ENCODE results near the gene C19orf25.

DNA sequence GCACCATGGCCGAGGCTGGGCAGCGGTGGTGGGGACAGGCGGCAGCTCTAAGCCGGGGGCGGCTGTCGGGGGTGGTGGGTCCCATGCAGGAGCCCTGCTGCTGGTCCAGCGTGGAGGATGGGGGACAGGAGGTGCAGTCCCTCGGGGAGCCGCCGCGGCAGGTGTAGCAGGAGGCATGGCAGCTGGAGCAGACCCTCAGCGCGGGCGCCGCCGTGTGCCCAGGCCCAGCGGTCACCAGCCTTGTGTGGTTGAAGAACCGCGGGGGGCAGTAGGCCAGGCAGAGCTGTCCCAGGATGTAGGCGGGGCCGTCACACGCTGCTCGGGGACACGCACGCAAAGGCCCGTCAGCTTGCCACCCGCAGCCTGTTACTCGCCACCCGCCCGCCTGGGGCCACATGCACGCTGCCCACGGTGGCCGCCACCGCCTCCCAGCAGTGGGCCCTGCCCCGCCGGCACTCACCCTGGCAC lies 2.9 kb upstream of the C19orf25 start:
- TF ChIP-seq, protein P1, sequence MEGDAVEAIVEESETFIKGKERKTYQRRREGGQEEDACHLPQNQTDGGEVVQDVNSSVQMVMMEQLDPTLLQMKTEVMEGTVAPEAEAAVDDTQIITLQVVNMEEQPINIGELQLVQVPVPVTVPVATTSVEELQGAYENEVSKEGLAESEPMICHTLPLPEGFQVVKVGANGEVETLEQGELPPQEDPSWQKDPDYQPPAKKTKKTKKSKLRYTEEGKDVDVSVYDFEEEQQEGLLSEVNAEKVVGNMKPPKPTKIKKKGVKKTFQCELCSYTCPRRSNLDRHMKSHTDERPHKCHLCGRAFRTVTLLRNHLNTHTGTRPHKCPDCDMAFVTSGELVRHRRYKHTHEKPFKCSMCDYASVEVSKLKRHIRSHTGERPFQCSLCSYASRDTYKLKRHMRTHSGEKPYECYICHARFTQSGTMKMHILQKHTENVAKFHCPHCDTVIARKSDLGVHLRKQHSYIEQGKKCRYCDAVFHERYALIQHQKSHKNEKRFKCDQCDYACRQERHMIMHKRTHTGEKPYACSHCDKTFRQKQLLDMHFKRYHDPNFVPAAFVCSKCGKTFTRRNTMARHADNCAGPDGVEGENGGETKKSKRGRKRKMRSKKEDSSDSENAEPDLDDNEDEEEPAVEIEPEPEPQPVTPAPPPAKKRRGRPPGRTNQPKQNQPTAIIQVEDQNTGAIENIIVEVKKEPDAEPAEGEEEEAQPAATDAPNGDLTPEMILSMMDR (IDR thresholded peaks at IDR 0.05; ENCODE audit: borderline replicate concordance, extremely low read depth, low read length, poor library complexity, severe bottlenecking), result no peak
- no peak for TF ChIP-seq EZH2 (IDR thresholded peaks at IDR 0.05; ENCODE audit: borderline replicate concordance, low read depth, low read length, severe bottlenecking)
